HG03558 (cell line): ENCODE data around the gene COL8A2.

Source experiments
- ATAC-seq: cut with Tn5 transposase; IDR thresholded peaks from one replicate; pipeline ENCODE4 v1.9.1; 2021; ENCODE audit warnings: moderate number of reproducible peaks; ENCODE audit not compliant: unreplicated experiment; ENCODE audit errors: extremely low read depth

COL8A2 gene

GRCh38 chr1:36116901-36117300, 8.1 kb downstream of the COL8A2 start:
- no peak for ATAC-seq

DNA sequence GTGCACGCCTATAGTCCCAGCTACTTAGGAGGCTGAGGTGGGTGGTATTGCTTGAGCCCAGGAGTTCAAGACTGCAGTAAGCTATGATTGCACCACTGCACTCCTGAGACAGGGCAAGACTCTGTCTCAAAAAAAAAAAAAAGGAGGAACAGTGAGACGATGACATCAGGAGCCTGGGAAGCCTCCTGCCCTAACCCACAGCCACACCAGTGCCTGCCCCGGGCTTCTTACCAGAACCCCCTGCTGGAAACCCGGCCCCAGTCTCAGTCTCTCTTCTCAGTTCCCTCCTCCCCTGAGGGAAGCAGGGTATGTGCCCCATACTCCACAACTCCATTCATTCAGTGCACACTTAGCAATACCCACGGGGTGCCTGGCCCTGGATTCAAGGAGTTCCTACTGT, 9.1 kb downstream of the COL8A2 start:
- no peak for ATAC-seq

- ATAC-seq: no peak
Observed at GRCh38 chr1:36115200-36115669, 9.8 kb downstream of the COL8A2 start.

DNA sequence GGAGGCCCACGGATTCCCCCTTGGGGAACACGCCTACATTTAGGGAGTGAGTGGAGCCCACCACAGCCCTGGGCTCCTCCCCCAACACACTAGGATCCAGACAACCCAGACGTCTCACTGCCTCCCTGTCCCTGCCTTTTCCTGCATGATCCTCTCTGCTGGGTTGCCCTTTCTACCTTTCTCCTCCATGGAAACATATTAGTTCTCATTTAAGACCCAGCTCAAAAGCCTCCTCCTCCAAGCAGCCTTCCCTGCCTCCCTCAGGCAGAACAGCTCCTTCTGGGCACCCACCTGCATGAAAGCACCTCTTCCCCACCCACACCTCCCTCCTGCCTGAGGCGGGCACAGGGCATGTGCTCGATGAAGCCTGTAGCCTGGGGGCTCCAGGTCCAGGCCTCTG, 10.7 kb downstream of the COL8A2 start:
- ATAC-seq: no peak

DNA sequence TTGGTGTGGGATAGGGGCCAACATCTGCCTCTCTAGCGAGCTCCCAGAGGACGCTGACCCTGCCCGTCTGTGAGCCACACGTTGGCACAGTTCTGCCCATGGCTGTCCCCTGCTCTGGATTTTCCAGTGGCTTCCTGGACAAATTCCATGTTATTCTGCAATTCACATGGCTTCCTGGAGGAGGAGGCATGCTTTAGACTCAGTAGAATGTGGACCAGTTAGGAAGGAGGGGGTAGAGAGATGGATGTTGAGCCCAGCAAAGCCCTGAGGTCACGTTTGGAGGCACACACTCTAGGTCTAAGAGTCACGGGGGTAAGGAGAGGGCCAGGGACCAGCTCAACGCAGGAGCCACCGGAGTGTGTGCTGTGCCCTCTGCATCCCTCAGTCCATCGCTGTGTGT, 12.2 kb downstream of the COL8A2 start:
- ATAC-seq: no peak

- no peak for ATAC-seq
Observed at GRCh38 chr1:36111151-36111550, 13.9 kb downstream of the COL8A2 start.

GRCh38 chr1:36109041-36109679, 15.9 kb downstream of the COL8A2 start:
- no peak for ATAC-seq

DNA sequence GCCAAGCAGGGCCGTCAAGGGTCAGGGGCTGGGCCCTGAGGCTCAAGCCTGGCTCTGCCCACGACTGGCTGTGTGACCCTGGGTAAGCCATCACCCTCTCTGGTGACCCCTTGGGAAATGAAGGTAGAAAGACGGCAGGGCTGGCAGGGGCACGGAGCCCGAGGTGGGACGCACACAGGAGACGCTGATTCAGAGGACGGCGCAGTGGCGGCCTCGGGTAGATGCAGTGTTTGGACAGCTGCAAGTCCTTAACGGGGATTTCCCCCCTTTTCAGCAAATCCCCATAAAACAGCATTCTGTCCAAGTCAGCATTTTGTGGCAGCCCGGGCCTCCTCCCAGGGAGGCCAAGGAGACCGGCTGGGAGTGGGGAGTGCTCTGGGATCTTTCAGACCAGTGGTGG, 16.7 kb downstream of the COL8A2 start:
- no peak for ATAC-seq

- ATAC-seq: no peak
Observed at GRCh38 chr1:36107394-36107793, 17.6 kb downstream of the COL8A2 start.

DNA sequence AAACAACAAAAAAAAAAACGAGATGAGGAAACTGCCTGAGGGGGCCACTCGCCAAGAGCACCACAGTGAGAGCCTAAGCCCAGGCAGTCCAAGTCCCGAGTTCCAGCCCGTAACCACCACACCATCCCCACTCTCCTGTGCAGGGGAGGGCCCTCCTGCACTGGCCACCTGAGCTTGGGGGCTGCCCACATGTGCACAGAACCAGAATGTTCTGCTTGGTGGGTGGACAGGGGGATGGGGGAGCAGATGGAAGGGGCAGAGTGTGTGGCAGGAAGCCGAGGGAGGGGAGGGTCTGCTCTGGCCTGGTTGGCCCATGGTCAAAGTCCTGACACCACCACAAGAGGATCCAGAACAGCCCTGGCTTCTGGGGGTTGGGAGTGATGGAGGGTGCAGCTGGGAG, 18.8 kb downstream of the COL8A2 start:
- ATAC-seq: no peak

GRCh38 chr1:36101546-36101945, 23.5 kb downstream of the COL8A2 start:
- no peak for ATAC-seq

DNA sequence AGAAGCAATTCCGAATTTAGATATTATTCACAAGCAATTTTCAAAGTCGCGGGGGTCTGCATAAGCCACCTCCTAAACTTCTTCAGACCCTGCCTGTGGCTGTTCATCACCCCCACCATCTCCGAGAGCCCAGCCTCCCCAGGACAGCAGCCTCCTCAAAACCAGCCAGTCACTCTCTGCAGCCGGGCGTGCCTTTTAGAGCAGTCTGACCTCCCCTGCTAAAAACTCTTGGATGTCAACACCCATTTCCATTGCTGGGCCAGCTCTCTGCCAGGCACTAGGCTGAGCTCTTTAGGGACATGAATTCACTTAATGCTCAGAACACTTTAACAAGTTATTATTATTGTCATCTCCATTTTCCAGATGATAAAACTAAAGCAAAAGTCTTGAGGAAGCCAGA, 24.6 kb downstream of the COL8A2 start:
- ATAC-seq: no peak

DNA sequence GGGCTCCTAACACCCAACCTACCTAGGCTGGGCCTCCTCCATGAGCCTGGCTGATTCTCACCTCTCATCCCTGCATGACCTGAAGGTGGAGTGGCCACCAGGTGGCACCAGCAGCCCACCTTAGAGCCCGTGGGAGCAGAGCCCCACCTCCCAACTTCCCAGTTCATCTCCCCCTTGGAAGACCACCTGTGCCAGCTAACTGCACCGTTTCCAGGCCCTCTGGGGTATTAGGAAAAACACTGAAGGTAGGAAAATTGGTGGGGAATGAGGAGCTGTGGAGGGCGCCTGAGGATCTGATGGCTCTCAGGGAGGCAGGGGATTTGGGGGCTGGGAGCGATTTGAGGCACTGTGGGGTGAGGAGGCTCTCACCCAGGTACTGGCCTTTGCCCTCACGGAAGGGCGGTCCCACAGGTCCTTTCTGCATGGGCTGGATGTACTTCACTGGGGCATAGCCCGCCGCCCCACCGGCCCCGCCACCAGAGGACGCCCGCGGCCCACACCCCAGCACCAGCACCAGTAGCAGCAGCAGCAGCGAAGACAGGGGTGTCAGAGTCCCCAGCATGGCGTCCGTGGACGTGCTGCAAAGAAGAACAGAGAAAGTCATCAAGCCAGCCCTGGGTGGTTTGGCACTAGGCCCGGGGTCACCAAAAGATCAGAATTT, 25.2 kb downstream of the COL8A2 start:
- ATAC-seq: no peak

GRCh38 chr1:36098650-36099365, 26.2 kb downstream of the COL8A2 start:
- no peak for ATAC-seq

DNA sequence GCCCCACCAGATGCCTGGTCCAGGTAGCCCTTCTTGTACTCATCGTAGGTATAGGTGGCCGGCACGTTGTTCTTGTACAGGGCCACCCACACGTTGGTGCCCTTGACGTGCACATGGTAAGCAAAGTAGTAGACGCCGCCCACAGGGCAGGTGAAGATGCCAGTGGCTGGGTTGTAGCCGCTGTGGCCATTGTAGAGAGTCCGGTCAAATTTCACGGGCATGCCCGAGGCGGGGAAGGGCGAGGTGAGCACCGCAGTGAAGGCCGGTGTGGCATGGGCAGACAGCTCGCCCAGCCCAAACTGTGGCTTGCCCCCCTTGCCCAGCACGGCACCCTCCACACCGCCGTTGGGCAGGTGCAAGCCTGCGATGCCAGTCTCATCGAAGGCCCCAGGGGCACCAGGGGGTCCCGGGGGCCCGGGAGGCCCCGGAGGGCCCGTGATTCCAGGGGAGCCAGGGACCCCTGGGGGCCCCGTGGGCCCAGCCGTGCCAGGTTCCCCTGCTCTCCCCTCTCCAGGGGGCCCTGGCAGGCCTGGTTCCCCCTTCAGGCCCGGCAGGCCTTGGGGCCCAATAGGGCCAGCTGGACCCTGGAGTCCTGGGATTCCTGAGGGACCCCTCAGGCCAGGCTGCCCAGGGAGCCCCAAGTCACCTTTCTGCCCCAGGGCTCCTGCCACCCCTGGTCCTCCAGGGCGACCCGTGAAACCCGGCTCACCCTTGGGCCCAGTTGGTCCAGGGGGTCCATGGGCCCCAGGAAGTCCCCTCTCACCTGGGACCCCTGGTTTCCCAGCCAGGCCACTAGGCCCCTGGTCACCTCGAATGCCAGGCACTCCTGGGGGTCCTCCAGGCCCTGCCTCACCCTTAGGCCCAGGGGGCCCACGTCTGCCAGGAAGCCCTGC, 27.1 kb downstream of the COL8A2 start:
- no peak for ATAC-seq

DNA sequence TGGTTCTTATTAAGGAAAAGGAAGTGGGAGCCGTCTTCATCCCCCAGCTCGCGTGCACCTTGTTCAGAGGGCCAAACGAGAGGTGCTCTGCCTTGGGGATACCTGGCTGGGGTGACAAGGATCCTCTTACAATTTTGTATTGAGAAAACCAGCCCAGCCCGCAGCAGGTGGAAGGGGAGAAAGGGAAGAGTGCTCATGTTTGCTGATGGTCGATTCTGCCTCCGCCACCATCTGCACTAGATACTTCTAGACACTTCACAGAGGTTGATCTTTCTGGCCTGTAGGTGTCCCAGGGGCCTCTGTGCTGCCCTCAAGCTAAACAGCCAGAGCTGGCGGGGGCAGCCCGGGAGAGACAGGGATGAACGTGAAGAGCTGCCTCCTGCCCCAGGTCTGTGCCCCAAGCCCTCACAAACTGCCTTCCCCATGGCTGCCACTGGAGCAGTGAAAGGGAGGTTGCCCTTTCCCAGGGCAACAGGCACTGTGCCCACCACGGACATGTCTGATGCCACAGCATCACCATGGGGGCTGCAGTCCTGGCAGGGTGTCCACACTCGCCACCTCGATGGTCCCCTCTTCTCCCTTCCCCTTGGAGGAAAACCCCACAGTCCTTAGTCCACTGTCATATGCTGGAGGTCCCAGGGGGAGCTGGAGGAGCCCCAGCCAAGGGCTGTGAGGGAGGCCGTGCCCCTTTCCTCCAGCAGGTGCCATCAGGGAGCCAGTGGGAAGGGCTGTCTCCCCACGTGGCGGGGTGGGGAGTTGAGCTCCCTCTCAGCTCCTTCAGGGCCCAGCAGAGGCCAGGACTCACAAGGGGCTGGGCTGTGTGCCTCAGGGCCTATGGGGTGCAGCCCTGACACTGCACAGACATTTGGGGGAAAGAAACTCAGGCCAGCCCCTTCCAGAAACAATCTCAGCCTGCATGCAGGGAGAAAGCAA, 28.3 kb downstream of the COL8A2 start:
- no peak for ATAC-seq

- ATAC-seq: no peak
Observed at GRCh38 chr1:36095760-36096405, 29.1 kb downstream of the COL8A2 start.

DNA sequence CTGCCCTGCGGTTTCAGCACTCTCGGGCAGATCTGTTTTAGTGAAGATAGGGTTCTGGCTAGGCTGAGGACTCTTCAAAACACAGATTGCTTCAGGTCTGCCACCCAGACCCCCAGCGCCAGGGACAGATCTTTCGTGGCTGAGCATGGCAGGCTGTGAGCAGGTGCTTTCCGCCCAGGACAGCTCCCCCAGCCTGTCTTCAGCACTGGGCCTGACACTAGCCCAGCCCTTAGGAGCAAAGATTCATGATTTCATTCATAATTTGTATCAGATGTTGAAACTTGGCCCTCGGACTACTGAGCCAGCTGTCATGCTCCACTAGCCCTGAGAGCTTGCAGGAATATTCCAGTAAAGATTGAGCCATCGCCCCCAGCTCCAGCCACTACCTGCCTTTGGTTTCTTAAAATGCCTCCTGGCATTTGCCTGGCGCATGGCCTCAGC, 30.4 kb downstream of the COL8A2 start:
- ATAC-seq: no peak

GRCh38 chr1:36093929-36094328, 31.1 kb downstream of the COL8A2 start:
- ATAC-seq: no peak
